AG10803 (cell line): Measurements from ENCODE around the gene GINS3.
A peak's percentile ranks its signal among the peaks of the same experiment; 100 is the strongest.

ENCODE experiments used
- DNase-seq: peaks from one replicate; pipeline ENCODE4 v3.0.0; 2010; ENCODE audit warnings: low read depth
- H3K4me3 ChIP-seq: 2 replicates; pipeline ENCODE4 v1.5.1; 2011; ENCODE audit warnings: mild to moderate bottlenecking, low read length, control low read depth
- CTCF ChIP-seq: conservative IDR thresholded peaks from 2 replicates; pipeline ENCODE4 v1.5.1; 2011; ENCODE audit warnings: mild to moderate bottlenecking, low read length, control low read depth, inconsistent platforms

GINS3 gene

GRCh38 chr16:58450590-58450989, 58.3 kb downstream of the GINS3 start:
- TF ChIP-seq CTCF: no peak
- no peak overlapping the region for H3K4me3 ChIP-seq
- DNase-seq: no peak

GRCh38 chr16:58451265-58451689, 59.0 kb downstream of the GINS3 start:
- H3K4me3 ChIP-seq: no peak overlapping the region
- no peak for TF ChIP-seq CTCF
- no peak for DNase-seq

- TF ChIP-seq CTCF: no peak
- DNase-seq: peak; percentile 13
- H3K4me3 ChIP-seq: no peak overlapping the region
These were observed 59.7 kb downstream of the GINS3 start for GRCh38 chr16:58451945-58452401.

GRCh38 chr16:58452640-58453039, 60.4 kb downstream of the GINS3 start:
- DNase-seq: no peak
- H3K4me3 ChIP-seq: no peak overlapping the region
- no peak for TF ChIP-seq CTCF

GRCh38 chr16:58454178-58454577, 61.9 kb downstream of the GINS3 start:
- TF ChIP-seq CTCF: no peak
- no peak for DNase-seq
- H3K4me3 ChIP-seq: no peak overlapping the region

- H3K4me3 ChIP-seq: no peak overlapping the region
- DNase-seq: no peak
- TF ChIP-seq CTCF: no peak
These were observed 62.6 kb downstream of the GINS3 start for GRCh38 chr16:58454856-58455255.
